DND-41 (cell line): Measurements from ENCODE around the gene CPSF4L.

Experiments used
- EZH2 ChIP-seq: IDR thresholded peaks from 3 replicates; pipeline ENCODE4 v1.6.1; 2012; ENCODE audit warnings: borderline replicate concordance, low read depth, mild to moderate bottlenecking, moderate library complexity, low read length, inconsistent platforms; ENCODE audit not compliant: severe bottlenecking
- TF ChIP-seq, protein P1 (sequence below): IDR thresholded peaks from 2 replicates; pipeline ENCODE4 v1.5.1; 2012; ENCODE audit warnings: borderline replicate concordance, low read length, moderate library complexity, mild to moderate bottlenecking; ENCODE audit not compliant: poor library complexity, severe bottlenecking; ENCODE audit errors: extremely low read depth

GRCh38 chr17:73262676-73263642 lies 1.3 kb upstream of the CPSF4L start:
- no peak for TF ChIP-seq EZH2
- TF ChIP-seq, protein P1, sequence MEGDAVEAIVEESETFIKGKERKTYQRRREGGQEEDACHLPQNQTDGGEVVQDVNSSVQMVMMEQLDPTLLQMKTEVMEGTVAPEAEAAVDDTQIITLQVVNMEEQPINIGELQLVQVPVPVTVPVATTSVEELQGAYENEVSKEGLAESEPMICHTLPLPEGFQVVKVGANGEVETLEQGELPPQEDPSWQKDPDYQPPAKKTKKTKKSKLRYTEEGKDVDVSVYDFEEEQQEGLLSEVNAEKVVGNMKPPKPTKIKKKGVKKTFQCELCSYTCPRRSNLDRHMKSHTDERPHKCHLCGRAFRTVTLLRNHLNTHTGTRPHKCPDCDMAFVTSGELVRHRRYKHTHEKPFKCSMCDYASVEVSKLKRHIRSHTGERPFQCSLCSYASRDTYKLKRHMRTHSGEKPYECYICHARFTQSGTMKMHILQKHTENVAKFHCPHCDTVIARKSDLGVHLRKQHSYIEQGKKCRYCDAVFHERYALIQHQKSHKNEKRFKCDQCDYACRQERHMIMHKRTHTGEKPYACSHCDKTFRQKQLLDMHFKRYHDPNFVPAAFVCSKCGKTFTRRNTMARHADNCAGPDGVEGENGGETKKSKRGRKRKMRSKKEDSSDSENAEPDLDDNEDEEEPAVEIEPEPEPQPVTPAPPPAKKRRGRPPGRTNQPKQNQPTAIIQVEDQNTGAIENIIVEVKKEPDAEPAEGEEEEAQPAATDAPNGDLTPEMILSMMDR, result no peak
